GM11168 (cell line): ENCODE results near the gene MCCC1.

Experiments used
- in situ Hi-C: fragments of 300-500 bp; cut with MboI; formaldehyde crosslinking; loops from one replicate; pipeline ENCODE4 v1.12.0; 2022; ENCODE audit warnings: low sequenced_read_pairs; ENCODE audit not compliant: unreplicated experiment

The MCCC1 gene

GRCh38 chr3:183061391-183062172 lies 37.7 kb downstream of the MCCC1 start:
- in situ Hi-C loops = no loop called here

- in situ Hi-C loops = no loop called here
These were observed 40.9 kb downstream of the MCCC1 start for GRCh38 chr3:183058351-183058750.

DNA sequence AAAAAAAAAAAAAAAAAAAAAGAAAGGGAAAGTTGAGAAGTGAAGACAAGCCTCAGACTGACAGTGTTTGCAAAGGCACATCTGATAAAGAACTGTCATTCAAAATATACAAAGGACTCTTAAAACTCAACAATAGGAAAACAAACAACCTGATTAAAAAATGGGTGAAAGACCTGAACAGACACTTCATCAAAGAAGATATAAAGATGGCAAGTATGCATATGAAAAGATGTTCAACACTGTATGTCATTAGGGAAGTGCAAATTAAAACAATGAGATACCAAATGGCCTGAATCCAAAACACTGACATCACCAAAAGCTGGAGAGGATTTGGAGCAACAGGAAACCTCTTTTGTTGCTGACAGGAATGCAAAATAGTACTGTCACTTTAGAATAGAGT lies 48.6 kb downstream of the MCCC1 start:
- in situ Hi-C loops = no loop called here

DNA sequence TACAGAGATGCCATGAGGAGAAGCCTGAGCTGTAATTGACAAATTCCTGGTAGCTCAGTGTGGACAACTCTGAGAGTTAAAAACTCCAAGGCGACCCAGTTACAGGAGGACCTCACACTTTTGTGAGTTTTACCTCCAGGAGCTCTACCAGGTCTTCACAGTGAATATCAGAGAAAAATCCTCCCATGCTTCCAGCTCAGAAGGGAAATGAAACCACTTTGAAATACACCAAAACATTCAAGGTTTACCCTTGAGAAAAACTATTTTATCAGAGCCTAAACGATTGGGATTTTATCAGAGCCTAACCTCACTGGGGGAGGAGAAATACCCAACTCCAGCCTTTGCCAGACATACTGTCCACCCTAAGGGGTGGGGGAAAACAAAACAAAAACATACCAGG lies 52.4 kb downstream of the MCCC1 start:
- in situ Hi-C loops = no loop called here

DNA sequence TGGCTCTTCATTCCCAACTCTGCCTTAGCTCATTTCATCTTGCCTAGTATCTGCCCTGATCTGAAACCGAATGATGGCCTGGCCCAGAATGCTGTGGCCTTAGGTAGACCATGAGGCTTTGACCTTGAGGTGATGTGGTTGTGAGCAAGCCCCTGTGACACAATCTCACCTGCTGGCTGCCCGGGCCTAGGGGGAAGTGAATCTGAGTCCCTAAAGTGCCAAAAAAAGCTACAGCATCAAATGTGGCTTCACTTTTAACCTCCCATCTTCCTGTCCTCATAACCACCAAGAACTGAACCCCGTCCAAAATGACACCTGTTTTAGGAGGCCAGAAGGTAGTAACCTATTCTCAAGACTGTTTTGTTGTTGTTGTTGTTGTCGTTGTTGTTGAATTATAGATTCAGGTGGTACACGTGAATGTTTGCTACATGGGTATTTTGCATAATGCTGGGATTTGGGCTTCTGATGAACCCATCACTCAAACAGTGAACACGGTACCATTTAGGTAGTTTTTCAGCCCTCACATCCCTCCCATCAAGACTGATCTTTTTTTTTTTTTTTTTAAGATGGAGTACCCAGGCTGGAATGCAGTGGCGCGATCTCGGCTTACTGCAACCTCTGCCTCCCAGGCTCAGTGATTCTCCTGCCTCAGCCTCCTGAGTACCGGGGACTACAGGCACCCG lies 54.6 kb downstream of the MCCC1 start:
- in situ Hi-C loops = no loop called here

DNA sequence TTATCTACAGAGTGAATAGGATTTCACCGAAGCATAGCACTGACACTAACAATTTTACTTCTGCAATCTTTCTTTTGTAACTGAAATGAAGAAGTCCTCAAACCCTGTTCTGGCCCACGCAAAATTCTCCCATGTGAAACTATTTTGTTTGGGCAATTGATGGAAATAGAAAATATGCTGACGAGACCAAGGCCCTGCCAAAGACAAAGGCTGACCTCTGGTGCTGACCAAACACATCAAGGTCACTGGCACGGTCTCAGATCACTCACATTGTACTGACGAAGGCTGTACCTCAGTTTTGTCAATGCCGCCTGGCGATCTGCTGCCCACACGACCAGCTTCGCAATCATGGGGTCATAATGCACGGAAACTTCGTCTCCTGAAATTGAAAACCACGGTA lies 60.5 kb downstream of the MCCC1 start:
- in situ Hi-C loops = no loop called here

GRCh38 chr3:183038221-183038620 lies 61.1 kb downstream of the MCCC1 start:
- in situ Hi-C loops = no loop called here

GRCh38 chr3:183033746-183034145 lies 65.5 kb downstream of the MCCC1 start:
- in situ Hi-C loops = no loop called here

DNA sequence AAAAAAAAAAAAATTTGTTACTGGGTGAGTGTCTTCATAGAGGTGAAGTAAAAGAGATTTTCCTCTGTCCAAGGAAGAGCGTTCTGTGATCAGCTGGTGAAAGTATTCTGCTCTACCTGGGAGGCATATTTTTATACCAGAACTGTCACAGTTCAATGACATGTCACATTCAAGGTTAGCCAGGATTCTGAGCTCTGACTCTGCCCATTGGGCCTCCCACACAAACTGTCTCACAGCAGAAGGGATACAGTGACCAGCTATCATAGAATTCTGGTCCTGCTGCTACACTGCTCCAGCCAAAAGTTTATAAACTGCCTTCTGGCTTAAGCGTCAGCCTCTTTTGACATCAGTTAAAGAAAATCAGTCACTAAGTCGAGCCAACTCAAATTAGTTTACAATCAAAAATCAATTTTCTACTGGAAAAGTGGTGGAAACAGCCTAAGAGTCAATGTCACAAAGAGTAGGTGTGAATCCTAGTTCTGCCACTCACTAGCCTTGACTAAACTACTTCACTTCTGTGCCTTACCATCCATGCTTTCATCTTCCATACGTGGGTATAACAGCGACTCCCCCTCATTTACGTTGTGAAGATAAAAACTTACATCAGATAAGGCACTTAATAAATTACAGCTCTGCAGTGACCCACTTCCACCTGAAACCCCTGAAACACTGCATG lies 66.3 kb downstream of the MCCC1 start:
- in situ Hi-C loops = no loop called here

GRCh38 chr3:183031826-183032225 lies 67.5 kb downstream of the MCCC1 start:
- in situ Hi-C loops = no loop called here

GRCh38 chr3:183028416-183028815 lies 70.9 kb downstream of the MCCC1 start:
- in situ Hi-C loops = no loop called here

- in situ Hi-C loops = no loop called here
These were observed 72.0 kb downstream of the MCCC1 start for GRCh38 chr3:183027276-183027675.

GRCh38 chr3:183022936-183023516 lies 76.3 kb downstream of the MCCC1 start:
- in situ Hi-C loops = no loop called here

DNA sequence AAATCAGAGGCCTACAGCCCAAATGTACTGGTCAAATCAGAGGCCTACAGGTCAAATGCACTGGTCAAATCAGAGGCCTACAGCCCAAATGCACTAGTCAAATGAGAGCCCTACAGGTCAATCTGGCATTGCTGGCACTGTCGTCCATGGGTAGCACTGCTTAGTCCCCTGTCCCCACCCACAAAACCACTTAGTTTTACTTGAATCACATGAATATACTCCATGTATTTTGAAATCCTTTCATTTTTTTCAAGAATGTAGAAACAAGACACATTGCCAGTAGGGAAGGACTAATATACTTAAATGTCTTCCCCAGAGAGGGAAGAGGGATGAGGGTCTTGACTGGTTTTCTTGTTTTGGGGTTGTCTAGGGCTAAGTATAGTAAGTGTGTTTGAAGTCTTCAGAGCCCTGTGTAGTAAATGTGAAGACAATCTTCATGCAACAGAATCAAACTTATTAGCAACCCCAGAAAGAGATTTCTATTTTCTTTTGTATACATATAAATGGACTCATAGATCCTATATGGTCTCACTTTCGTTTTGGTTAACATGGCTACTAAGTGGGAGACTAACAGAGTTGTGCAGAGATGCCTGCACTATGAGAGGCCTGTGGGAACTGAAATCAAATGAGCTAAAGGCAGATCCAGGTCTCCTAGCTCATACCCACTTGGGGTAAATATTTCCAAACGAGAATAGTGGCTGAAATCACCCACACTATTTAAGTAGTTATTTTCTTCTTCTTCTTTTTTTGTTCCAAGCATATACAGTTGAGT lies 80.7 kb downstream of the MCCC1 start:
- in situ Hi-C loops = no loop called here

DNA sequence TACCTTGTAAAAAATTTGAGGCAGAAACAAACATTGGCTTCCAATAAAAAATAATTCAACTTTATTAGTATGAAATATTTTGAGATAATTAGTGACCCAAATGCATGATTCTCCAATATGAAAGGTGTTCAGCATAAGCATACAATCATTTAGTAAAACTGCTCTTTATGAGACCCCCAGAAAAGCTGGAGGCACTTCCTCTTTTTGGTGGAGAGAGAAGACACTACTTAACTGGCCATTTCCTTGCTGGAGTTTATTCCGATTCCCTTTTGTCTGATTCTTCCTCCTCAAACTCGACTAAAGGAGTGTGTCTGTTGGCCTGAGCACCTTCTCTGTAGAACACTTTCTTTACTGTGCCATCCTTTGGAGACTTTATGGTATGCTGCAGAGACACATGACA lies 84.1 kb downstream of the MCCC1 start:
- in situ Hi-C loops = no loop called here

DNA sequence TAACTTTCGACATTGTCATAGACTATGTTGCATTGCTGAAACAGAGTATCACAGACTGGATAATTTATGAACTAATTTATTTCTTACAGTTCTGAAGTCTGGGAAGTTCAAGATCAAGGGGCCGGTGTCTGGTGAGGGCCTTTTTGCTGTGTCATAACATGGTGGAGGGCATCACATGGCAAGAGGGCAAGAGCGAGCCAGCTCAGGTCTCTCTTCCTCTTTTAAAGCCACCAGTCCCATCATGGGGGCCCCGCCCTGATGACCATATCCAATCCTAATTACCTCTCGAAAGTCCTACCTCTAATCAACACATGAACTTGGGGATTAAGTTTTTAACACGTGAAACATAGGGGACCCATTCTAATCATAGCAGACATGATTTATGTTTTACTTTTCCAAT lies 85.4 kb downstream of the MCCC1 start:
- in situ Hi-C loops = no loop called here

DNA sequence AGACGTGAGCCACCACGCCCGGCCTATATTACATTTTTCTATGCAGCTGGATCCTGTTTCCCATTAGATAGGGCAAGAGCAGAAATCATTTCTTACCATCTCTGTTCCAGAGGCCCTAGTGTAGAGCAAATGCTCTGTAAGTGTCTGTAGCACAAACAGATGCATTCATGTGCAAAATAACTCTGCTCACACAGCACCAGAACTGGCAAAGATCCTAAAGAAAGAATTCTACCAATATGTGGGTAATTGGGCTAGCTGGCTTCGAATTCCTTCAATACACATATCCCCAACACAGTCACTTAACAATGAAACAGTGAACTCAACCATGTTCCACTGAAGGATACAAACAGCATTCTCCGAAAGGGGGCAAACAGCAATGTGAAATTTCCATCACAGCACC lies 86.2 kb downstream of the MCCC1 start:
- in situ Hi-C loops = no loop called here

GRCh38 chr3:183008800-183009199 lies 90.5 kb downstream of the MCCC1 start:
- in situ Hi-C loops = no loop called here

DNA sequence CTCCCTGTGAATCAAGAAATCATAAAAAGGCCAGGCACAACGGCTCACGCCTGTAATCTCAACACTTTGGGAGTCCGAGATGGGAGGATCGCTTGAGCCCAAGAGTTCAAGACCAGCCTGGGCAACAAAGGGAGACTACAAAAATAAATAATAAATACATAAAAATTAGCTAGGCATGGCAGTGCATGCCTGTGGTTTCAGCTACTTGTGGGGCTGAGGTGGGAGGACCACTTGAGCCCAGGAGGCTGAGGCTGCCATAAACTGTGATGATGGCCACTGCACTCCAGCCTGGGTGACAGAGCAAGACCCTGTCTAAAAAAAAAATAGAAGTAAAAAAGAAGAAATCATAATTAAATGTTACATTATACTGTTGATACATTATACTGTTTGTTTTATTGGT lies 91.0 kb downstream of the MCCC1 start:
- in situ Hi-C loops = no loop called here

DNA sequence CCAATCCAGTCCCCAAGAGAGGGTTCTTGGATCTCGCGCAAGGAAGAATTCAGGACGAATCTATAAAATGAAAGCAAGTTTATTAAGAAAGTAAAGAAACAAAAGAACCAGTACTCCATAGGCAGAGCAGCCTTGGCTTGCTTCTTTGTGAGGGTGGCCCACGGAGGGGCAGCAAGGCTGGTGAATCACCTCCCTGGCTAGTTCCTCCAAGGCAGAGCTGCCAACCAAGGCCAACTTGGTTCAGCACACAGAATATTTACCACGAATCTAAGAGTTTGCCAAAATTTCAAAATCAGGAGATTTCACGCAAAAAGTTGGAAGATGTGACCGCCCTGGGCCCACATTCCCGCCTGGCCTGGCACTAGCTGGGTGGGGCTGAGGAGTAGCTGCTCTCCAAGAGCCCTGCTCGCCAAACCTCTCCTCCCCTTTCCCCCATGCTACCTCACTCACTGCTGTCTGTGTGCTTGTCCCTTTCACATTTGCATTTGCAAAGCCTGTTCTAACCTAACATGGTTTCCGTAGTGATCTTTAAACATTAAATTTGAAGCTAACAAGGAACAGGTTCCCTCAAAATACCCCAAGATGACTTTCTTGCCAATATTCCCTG lies 92.8 kb downstream of the MCCC1 start:
- in situ Hi-C loops = no loop called here
